Breast epithelium (tissue), 3 donors: Measurements from ENCODE around the gene ACOT2.
"Not testable (repeated sequence)": the region's sequence is repeated elsewhere in the genome, so short reads cannot be mapped to it uniquely, and the experiment has no call there.

Experiments
- POLR2AphosphoS5 ChIP-seq, 3 donors: sonication (generic); formaldehyde crosslinking; IDR thresholded peaks; one replicate each; pipeline ENCODE4 v1.6.1; 2017; ENCODE audit warnings: antibody characterized with exemption in 3 of 3
- TF ChIP-seq, protein P1 (sequence below), 3 donors: fragments of 450-650 bp; IDR thresholded peaks; one replicate each; pipeline ENCODE4 v1.5.1; 2016 to 2017; ENCODE audit warnings: antibody characterized with exemption in 3 of 3, mild to moderate bottlenecking in 3 of 3, moderate library complexity in 3 of 3

DNA sequence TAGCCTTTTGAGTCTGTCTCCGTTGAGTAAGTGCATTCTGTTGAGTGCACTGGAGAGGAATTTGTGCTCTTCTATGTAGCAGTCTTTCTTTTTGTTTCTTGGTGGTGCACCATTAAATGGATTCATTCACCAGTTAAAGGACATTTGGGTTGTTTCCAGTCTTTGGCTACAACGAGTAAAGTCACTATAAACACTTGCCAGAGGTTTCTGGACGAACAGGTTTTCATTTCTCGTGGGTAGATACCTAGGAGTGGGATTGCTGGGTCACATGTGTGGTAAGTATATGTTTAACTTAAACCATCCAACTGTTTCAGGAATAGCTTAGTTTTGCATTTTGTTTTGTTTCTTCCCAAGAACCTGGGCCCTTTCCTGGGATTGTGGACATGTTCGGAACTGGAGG lies 4.0 kb downstream of the ACOT2 start:
- TF ChIP-seq, protein P1, sequence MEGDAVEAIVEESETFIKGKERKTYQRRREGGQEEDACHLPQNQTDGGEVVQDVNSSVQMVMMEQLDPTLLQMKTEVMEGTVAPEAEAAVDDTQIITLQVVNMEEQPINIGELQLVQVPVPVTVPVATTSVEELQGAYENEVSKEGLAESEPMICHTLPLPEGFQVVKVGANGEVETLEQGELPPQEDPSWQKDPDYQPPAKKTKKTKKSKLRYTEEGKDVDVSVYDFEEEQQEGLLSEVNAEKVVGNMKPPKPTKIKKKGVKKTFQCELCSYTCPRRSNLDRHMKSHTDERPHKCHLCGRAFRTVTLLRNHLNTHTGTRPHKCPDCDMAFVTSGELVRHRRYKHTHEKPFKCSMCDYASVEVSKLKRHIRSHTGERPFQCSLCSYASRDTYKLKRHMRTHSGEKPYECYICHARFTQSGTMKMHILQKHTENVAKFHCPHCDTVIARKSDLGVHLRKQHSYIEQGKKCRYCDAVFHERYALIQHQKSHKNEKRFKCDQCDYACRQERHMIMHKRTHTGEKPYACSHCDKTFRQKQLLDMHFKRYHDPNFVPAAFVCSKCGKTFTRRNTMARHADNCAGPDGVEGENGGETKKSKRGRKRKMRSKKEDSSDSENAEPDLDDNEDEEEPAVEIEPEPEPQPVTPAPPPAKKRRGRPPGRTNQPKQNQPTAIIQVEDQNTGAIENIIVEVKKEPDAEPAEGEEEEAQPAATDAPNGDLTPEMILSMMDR (IDR thresholded peaks at IDR 0.05): not testable (repeated sequence)
- not testable (repeated sequence) for TF ChIP-seq POLR2AphosphoS5 (IDR thresholded peaks at IDR 0.05)
